Ishikawa (cell line): Measurements from ENCODE around the gene KPNA1.

Experiments used
- CEBPB ChIP-seq: IDR thresholded peaks from 2 replicates; pipeline ENCODE4 v1.6.1; 2012
- CREB1 ChIP-seq: IDR thresholded peaks from 2 replicates; pipeline ENCODE4 v1.6.1; 2012; ENCODE audit warnings: low read depth
- EGR1 ChIP-seq: IDR thresholded peaks from 2 replicates; pipeline ENCODE4 v1.6.1; 2012
- EP300 ChIP-seq: IDR thresholded peaks from 2 replicates; pipeline ENCODE4 v1.6.1; 2012; ENCODE audit warnings: borderline replicate concordance
- FOXM1 ChIP-seq: IDR thresholded peaks from 2 replicates; pipeline ENCODE4 v1.6.1; 2012; ENCODE audit warnings: low read depth, borderline replicate concordance
- NFIC ChIP-seq: IDR thresholded peaks from 2 replicates; pipeline ENCODE4 v1.6.1; 2012
- RAD21 ChIP-seq: IDR thresholded peaks from 2 replicates; pipeline ENCODE4 v1.6.1; 2012; ENCODE audit warnings: low read depth
- TAF1 ChIP-seq: IDR thresholded peaks from 2 replicates; pipeline ENCODE4 v1.6.1; 2012; ENCODE audit warnings: low read depth, mild to moderate bottlenecking
- TCF12 ChIP-seq: IDR thresholded peaks from 2 replicates; pipeline ENCODE4 v1.6.1; 2012; ENCODE audit warnings: low read depth
- TEAD4 ChIP-seq: IDR thresholded peaks from 2 replicates; pipeline ENCODE4 v1.6.1; 2012
- YY1 ChIP-seq: IDR thresholded peaks from 2 replicates; pipeline ENCODE4 v1.6.1; 2012; ENCODE audit warnings: low read depth
- ZBTB7A ChIP-seq: IDR thresholded peaks from 2 replicates; pipeline ENCODE4 v1.6.1; 2012; ENCODE audit warnings: low read depth
- TF ChIP-seq, protein P1 (sequence below): IDR thresholded peaks from 2 replicates; pipeline ENCODE4 v1.6.1; 2012
- TF ChIP-seq, protein P2 (sequence below): IDR thresholded peaks from 2 replicates; pipeline ENCODE4 v1.6.1; 2012
- TF ChIP-seq, protein P3 (sequence below): IDR thresholded peaks from 2 replicates; pipeline ENCODE4 v1.6.1; 2012; ENCODE audit warnings: low read depth, mild to moderate bottlenecking

KPNA1 gene

DNA sequence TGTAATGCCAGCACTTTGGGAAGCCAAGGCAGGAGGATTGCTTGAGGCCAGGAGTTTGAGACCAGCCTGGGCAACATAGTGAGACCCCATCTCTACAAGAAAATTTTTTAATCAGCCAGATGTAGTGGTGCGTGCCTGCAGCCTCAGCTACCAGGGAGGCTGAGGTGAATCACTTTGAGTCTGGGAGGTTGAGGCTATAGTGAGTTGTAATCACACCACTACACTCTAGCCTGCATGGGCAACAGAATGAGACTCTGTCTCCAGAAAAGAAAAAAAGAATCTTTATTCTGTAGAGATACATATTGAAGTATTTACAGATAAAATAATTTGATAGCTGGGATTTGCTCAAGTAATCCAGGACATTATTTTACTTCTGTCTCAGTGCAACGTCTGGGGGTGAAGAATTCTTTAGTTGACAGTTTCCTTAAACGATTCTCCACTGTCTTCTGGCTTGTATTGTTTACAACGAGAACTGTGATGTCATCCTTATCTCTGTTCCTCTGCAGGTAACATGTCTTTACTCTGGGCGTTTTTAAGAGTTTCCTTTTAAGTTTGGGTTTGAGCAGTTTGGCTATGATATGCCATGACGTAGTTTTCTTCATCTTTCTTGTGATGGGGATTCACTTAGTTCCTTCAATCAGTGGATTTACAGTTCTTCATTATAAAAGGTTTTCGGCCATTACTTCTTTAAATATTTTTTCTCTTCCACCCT, 26.3 kb downstream of the KPNA1 start:
- TF ChIP-seq TEAD4 (no peak), FOXM1 (no peak), TCF12 (no peak), YY1 (no peak), RAD21 (no peak), TAF1 (no peak), EP300 (no peak), EGR1 (no peak), NFIC (no peak), CEBPB (no peak), CREB1 (no peak)
- TF ChIP-seq, protein P1, sequence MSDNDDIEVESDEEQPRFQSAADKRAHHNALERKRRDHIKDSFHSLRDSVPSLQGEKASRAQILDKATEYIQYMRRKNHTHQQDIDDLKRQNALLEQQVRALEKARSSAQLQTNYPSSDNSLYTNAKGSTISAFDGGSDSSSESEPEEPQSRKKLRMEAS = no peak
- TF ChIP-seq, protein P2, sequence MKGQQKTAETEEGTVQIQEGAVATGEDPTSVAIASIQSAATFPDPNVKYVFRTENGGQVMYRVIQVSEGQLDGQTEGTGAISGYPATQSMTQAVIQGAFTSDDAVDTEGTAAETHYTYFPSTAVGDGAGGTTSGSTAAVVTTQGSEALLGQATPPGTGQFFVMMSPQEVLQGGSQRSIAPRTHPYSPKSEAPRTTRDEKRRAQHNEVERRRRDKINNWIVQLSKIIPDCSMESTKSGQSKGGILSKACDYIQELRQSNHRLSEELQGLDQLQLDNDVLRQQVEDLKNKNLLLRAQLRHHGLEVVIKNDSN = no peak
- TF ChIP-seq, protein P3, sequence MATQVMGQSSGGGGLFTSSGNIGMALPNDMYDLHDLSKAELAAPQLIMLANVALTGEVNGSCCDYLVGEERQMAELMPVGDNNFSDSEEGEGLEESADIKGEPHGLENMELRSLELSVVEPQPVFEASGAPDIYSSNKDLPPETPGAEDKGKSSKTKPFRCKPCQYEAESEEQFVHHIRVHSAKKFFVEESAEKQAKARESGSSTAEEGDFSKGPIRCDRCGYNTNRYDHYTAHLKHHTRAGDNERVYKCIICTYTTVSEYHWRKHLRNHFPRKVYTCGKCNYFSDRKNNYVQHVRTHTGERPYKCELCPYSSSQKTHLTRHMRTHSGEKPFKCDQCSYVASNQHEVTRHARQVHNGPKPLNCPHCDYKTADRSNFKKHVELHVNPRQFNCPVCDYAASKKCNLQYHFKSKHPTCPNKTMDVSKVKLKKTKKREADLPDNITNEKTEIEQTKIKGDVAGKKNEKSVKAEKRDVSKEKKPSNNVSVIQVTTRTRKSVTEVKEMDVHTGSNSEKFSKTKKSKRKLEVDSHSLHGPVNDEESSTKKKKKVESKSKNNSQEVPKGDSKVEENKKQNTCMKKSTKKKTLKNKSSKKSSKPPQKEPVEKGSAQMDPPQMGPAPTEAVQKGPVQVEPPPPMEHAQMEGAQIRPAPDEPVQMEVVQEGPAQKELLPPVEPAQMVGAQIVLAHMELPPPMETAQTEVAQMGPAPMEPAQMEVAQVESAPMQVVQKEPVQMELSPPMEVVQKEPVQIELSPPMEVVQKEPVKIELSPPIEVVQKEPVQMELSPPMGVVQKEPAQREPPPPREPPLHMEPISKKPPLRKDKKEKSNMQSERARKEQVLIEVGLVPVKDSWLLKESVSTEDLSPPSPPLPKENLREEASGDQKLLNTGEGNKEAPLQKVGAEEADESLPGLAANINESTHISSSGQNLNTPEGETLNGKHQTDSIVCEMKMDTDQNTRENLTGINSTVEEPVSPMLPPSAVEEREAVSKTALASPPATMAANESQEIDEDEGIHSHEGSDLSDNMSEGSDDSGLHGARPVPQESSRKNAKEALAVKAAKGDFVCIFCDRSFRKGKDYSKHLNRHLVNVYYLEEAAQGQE = no peak

DNA sequence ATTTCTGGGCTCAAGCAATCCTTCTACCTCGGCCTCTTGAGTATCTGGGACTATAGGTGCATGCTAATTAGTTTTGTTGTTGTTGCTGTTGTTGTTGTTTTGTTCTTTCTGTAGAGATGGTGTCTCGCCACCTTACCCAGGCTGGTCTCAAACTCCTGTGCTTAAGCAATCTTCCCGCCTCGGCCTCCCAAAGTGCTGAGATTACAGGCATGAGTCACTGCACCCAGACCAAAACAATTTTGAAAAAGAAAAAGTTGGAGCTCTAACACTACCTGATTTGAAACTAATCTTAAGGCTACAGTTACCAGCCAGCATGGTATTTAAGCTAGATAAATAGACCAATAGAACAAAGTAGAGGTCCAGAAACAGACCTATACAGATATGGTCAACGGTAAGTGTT, 29.8 kb downstream of the KPNA1 start:
- no peak for TF ChIP-seq EGR1
- no peak for TF ChIP-seq TEAD4
- TF ChIP-seq, protein P3 = no peak
- TF ChIP-seq, protein P1 = no peak
- no peak for TF ChIP-seq ZBTB7A
- no peak for TF ChIP-seq CREB1
- no peak for TF ChIP-seq EP300
- no peak for TF ChIP-seq TCF12
- no peak for TF ChIP-seq NFIC
- no peak for TF ChIP-seq YY1
- no peak for TF ChIP-seq TAF1
- TF ChIP-seq, protein P2 = no peak
- TF ChIP-seq RAD21 = no peak
- TF ChIP-seq CEBPB = no peak
- TF ChIP-seq FOXM1 = no peak

DNA sequence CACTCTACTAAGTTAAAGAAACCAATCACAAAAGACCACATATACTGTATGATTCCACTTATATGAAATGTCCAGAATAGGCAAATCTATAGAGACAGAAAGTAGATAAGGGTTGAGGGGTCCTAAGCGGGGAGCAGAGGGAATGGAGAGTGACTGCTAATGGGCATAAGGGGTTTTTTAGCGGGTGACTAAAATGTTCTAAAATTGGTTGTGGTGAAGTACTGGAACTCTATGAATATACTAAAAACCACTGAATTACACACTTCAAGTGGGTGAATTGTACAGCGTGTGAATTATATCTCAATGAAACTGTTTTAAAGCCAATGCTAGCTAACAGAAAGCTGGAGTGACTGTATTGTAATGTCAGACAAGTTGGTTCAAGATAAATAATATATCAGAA, 33.3 kb downstream of the KPNA1 start:
- no peak for TF ChIP-seq ZBTB7A
- no peak for TF ChIP-seq TEAD4
- TF ChIP-seq, protein P2 = no peak

DNA sequence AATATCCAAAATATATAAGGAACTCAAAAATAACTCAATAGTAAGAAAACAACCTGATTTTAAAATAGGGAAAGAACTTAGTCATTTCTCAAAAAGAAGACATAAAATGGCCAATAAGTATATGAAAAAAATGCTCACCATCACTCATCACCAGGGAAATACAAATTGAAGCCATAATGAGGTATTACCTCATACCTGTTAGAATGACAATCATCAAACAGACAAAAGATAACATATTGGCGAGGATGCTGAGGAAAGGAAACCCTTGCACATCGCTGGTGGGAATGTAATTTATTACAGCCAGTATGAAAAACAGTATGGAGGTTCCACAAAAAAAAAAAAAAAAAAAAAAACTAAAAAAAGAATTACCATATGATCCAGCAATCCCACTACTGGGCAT, 38.2 kb downstream of the KPNA1 start:
- TF ChIP-seq, protein P3 = no peak
- no peak for TF ChIP-seq TAF1
- TF ChIP-seq ZBTB7A = no peak
- TF ChIP-seq, protein P2 = no peak
- TF ChIP-seq TEAD4 = no peak
- no peak for TF ChIP-seq TCF12
- no peak for TF ChIP-seq CEBPB
- no peak for TF ChIP-seq RAD21
- TF ChIP-seq EGR1 = no peak
- TF ChIP-seq CREB1 = no peak
- no peak for TF ChIP-seq EP300
- no peak for TF ChIP-seq FOXM1
